K562 (cell line): ENCODE measurements around the gene ZSWIM4. TPM values are rescaled to one million over a fixed set of nuclear protein-coding genes. Genes with fewer than 3 reads are reported as not detected.
A peak's percentile ranks its signal among the peaks of the same experiment; 100 is the strongest.

Experiments
- FOXM1 ChIP-seq, 2 experiments: fragments of 450-650 bp in 1 of 2; sonication (generic) in 1 of 2; formaldehyde crosslinking in 1 of 2; IDR thresholded peaks; 2 replicates each; pipeline versions ENCODE4 v1.6.1 to v1.9.0; 2017 to 2022; ENCODE audit warnings: low read depth in 2 of 2, mild to moderate bottlenecking in 2 of 2, missing genetic modification reagents in 1 of 2, moderate library complexity in 1 of 2
- HSF4 ChIP-seq: fragments of 250-450 bp; sonication (Bioruptor Pico); IDR thresholded peaks from 2 replicates; pipeline ENCODE4 v2.1.2; 2022; ENCODE audit warnings: mild to moderate bottlenecking, moderate library complexity, borderline replicate concordance
- MEF2A ChIP-seq: IDR thresholded peaks from 2 replicates; pipeline ENCODE4 v1.6.1; 2011; ENCODE audit warnings: low read depth, mild to moderate bottlenecking, low read length, moderate library complexity; ENCODE audit not compliant: control insufficient read depth
- NEUROD1 ChIP-seq: fragments of 150-350 bp; IDR thresholded peaks from 2 replicates; pipeline ENCODE4 v1.6.1; 2014; ENCODE audit warnings: borderline replicate concordance, low read length, low read depth; ENCODE audit not compliant: partially characterized antibody
- PHF21A ChIP-seq: fragments of 450-650 bp; IDR thresholded peaks from 2 replicates; pipeline ENCODE4 v1.6.1; 2017; ENCODE audit warnings: low read depth, borderline replicate concordance
- SP1 ChIP-seq: sonication (generic); formaldehyde crosslinking; IDR thresholded peaks from 2 replicates; pipeline ENCODE4 v1.8.1; 2022; ENCODE audit warnings: mild to moderate bottlenecking, missing genetic modification reagents
- STAT5B ChIP-seq: fragments of 250-450 bp; sonication (Bioruptor Pico); IDR thresholded peaks from 2 replicates; pipeline ENCODE4 v1.8.0; 2021; ENCODE audit warnings: mild to moderate bottlenecking, inconsistent platforms
- SUPT5H ChIP-seq: fragments of 450-650 bp; IDR thresholded peaks from 2 replicates; pipeline ENCODE4 v1.6.1; 2016
- ZC3H11A ChIP-seq: IDR thresholded peaks from 2 replicates; pipeline ENCODE4 v1.6.1; 2012; ENCODE audit warnings: low read depth, low read length, improper control_type of control experiment
- ZSCAN32 ChIP-seq: fragments of 450-650 bp; formaldehyde crosslinking; IDR thresholded peaks from 2 replicates; pipeline ENCODE4 v1.4.0; 2020; ENCODE audit warnings: mild to moderate bottlenecking, moderate library complexity
- polyA plus RNA-seq, 8 experiments: library from polyadenylated mRNA; depleted of rRNA in 4 of 8; stranded (reverse) in 5 of 8; unstranded in 3 of 8; fragments of >200 nt; fragmentation: Nextera tagmentation in 2 of 8; fragmentation: Illumina TruSeq in 1 of 8; extraction: Ambion mirVana in 2 of 8; extraction: Trizol in 1 of 8; gene quantifications; 2 replicates each; pipeline versions ENCODE4 v1.2.1 to v1.2.3, GENCODE V29; 2011 to 2014; ENCODE audit warnings: inconsistent platforms in 1 of 8, missing spikeins in 1 of 8
- total RNA-seq, 7 experiments: library from RNA; depleted of rRNA in 6 of 7; stranded (reverse); fragments of >200 nt in 6 of 7; fragmentation: Illumina TruSeq in 2 of 7; extraction: Trizol in 2 of 7; gene quantifications; 2 replicates each; pipeline versions ENCODE4 v1.2.1 to v1.2.3, GENCODE V29; 2011 to 2021; ENCODE audit warnings: low replicate concordance in 1 of 7
- TF ChIP-seq, protein P1 (sequence below): fragments of 450-650 bp; formaldehyde crosslinking; IDR thresholded peaks from 2 replicates; pipeline ENCODE4 v1.4.0; 2020; ENCODE audit warnings: mild to moderate bottlenecking, moderate library complexity
- TF ChIP-seq, protein P2 (sequence below): sonication (generic); formaldehyde crosslinking; IDR thresholded peaks from 2 replicates; pipeline ENCODE4 v1.8.1; 2023; ENCODE audit warnings: mild to moderate bottlenecking, missing genetic modification reagents
- TF ChIP-seq, protein P3 (sequence below): sonication (generic); formaldehyde crosslinking; IDR thresholded peaks from 2 replicates; pipeline ENCODE4 v1.8.0; 2022; ENCODE audit warnings: mild to moderate bottlenecking, missing genetic modification reagents, borderline replicate concordance
- TF ChIP-seq, protein P4 (sequence below): fragments of 250-450 bp; sonication (Bioruptor Pico); IDR thresholded peaks from 2 replicates; pipeline ENCODE4 v1.4.0; 2020

ZSWIM4 gene
- total and polyA plus RNA-seq, 9 of the 15 experiments (the other 6 are each of a cell fraction or from before 2014, with no cell fraction given): 0.25 to 3.7 (median 0.79) TPM; not detected in 2

DNA sequence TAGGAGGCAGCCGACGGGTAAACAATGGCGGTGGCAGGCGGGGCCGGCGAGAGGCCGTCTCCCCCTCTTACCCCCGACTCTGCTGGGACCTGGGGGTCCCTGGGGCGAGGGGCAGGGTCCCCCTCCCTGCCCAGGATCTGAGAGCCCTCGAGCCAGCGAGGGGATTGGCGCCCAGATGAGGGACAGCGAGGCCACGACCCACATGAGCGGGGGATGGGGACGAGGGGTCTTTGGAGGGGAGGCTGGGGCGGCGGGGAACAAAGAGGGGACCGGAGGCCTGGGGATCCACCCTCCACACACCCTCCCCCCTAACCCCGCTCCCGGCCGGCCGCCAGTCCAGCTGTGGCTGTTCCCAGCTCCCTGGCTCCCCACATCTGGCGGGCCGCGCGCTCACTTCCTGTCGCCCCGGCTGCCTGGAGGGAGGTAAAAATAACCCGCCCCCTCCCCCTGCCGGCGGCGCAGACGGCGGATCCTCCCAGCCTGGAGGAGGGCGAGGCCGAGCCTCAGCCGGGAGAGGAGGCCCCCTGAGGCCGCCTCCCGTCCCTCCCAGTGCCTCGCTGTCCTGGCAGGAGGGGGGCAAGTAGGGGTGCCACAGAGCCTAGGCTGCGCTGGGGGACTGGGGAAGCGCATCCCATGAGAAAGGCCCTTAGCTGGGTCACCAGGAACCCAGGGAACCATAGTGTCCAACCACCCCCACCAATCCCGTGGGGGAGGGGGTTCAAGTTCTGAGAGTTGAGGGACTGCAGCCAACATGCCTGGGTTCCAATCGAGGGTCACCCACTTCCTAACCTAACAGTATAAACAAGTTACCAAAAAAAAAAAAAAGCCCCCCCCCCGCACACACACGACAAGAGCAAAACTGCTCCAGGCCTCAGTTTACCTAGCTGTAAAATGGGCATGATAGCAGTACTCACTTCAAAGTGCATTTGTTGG is 52.4 kb downstream of the ZSWIM4 start (continued):
- TF ChIP-seq, protein P1, sequence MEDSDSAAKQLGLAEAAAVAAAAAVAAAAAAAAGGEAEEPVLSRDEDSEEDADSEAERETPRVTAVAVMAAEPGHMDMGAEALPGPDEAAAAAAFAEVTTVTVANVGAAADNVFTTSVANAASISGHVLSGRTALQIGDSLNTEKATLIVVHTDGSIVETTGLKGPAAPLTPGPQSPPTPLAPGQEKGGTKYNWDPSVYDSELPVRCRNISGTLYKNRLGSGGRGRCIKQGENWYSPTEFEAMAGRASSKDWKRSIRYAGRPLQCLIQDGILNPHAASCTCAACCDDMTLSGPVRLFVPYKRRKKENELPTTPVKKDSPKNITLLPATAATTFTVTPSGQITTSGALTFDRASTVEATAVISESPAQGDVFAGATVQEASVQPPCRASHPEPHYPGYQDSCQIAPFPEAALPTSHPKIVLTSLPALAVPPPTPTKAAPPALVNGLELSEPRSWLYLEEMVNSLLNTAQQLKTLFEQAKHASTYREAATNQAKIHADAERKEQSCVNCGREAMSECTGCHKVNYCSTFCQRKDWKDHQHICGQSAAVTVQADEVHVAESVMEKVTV (CRISPR knock-in tag): no peak
- TF ChIP-seq, protein P2, sequence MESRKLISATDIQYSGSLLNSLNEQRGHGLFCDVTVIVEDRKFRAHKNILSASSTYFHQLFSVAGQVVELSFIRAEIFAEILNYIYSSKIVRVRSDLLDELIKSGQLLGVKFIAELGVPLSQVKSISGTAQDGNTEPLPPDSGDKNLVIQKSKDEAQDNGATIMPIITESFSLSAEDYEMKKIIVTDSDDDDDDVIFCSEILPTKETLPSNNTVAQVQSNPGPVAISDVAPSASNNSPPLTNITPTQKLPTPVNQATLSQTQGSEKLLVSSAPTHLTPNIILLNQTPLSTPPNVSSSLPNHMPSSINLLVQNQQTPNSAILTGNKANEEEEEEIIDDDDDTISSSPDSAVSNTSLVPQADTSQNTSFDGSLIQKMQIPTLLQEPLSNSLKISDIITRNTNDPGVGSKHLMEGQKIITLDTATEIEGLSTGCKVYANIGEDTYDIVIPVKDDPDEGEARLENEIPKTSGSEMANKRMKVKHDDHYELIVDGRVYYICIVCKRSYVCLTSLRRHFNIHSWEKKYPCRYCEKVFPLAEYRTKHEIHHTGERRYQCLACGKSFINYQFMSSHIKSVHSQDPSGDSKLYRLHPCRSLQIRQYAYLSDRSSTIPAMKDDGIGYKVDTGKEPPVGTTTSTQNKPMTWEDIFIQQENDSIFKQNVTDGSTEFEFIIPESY: no peak
- TF ChIP-seq, protein P3, sequence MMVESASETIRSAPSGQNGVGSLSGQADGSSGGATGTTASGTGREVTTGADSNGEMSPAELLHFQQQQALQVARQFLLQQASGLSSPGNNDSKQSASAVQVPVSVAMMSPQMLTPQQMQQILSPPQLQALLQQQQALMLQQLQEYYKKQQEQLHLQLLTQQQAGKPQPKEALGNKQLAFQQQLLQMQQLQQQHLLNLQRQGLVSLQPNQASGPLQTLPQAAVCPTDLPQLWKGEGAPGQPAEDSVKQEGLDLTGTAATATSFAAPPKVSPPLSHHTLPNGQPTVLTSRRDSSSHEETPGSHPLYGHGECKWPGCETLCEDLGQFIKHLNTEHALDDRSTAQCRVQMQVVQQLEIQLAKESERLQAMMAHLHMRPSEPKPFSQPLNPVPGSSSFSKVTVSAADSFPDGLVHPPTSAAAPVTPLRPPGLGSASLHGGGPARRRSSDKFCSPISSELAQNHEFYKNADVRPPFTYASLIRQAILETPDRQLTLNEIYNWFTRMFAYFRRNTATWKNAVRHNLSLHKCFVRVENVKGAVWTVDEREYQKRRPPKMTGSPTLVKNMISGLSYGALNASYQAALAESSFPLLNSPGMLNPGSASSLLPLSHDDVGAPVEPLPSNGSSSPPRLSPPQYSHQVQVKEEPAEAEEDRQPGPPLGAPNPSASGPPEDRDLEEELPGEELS: no peak
- TF ChIP-seq SP1 (CRISPR knock-in tag) (peak; percentile 51), ZC3H11A (no peak), STAT5B (CRISPR knock-in tag) (no peak), NEUROD1 (no peak), SUPT5H (peak; percentile 87), ZSCAN32 (no peak), MEF2A (peak; percentile 91), PHF21A (peak; percentile 73; the same call in 1 of the 2 replicates), HSF4 (no peak), FOXM1 (IDR thresholded peaks at IDR 0.05; ENCODE audit: low read depth) (peak; percentile 38; the same call in 1 of the 2 replicates), FOXM1 (CRISPR knock-in tag; IDR thresholded peaks at IDR 0.05; ENCODE audit: low read depth) (no peak)
- TF ChIP-seq, protein P4, sequence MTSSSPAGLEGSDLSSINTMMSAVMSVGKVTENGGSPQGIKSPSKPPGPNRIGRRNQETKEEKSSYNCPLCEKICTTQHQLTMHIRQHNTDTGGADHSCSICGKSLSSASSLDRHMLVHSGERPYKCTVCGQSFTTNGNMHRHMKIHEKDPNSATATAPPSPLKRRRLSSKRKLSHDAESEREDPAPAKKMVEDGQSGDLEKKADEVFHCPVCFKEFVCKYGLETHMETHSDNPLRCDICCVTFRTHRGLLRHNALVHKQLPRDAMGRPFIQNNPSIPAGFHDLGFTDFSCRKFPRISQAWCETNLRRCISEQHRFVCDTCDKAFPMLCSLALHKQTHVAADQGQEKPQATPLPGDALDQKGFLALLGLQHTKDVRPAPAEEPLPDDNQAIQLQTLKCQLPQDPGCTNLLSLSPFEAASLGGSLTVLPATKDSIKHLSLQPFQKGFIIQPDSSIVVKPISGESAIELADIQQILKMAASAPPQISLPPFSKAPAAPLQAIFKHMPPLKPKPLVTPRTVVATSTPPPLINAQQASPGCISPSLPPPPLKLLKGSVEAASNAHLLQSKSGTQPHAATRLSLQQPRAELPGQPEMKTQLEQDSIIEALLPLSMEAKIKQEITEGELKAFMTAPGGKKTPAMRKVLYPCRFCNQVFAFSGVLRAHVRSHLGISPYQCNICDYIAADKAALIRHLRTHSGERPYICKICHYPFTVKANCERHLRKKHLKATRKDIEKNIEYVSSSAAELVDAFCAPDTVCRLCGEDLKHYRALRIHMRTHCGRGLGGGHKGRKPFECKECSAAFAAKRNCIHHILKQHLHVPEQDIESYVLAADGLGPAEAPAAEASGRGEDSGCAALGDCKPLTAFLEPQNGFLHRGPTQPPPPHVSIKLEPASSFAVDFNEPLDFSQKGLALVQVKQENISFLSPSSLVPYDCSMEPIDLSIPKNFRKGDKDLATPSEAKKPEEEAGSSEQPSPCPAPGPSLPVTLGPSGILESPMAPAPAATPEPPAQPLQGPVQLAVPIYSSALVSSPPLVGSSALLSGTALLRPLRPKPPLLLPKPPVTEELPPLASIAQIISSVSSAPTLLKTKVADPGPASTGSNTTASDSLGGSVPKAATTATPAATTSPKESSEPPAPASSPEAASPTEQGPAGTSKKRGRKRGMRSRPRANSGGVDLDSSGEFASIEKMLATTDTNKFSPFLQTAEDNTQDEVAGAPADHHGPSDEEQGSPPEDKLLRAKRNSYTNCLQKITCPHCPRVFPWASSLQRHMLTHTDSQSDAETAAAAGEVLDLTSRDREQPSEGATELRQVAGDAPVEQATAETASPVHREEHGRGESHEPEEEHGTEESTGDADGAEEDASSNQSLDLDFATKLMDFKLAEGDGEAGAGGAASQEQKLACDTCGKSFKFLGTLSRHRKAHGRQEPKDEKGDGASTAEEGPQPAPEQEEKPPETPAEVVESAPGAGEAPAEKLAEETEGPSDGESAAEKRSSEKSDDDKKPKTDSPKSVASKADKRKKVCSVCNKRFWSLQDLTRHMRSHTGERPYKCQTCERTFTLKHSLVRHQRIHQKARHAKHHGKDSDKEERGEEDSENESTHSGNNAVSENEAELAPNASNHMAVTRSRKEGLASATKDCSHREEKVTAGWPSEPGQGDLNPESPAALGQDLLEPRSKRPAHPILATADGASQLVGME (CRISPR knock-in tag): no peak
